Fibroblast of skin of abdomen (primary cell): Measurements from ENCODE around the gene RYR1.
"Not testable (repeated sequence)": the region's sequence is repeated elsewhere in the genome, so short reads cannot be mapped to it uniquely, and the experiment has no call there.

ENCODE experiments used
- DNase-seq: peaks from one replicate; pipeline ENCODE4 v3.0.0-alpha.2; 2013

RYR1 gene

GRCh38 chr19:38571682-38572081, 138.2 kb downstream of the RYR1 start:
- no peak for DNase-seq

GRCh38 chr19:38577826-38578225, 144.3 kb downstream of the RYR1 start:
- no peak for DNase-seq

- DNase-seq, result not testable (repeated sequence)
Observed at GRCh38 chr19:38579304-38579703, 145.8 kb downstream of the RYR1 start.

- DNase-seq, result no peak
Observed at GRCh38 chr19:38580080-38580479, 146.6 kb downstream of the RYR1 start.

- no peak for DNase-seq
Observed at GRCh38 chr19:38583219-38583984, 149.9 kb downstream of the RYR1 start.

- DNase-seq, result no peak
Observed at GRCh38 chr19:38583985-38584305, 150.5 kb downstream of the RYR1 start.

- DNase-seq, result no peak
Observed at GRCh38 chr19:38587562-38587961, 154.1 kb downstream of the RYR1 start.

GRCh38 chr19:38588041-38588440, 154.6 kb downstream of the RYR1 start:
- DNase-seq, result no peak

GRCh38 chr19:38592940-38593339, 159.4 kb downstream of the RYR1 start:
- no peak for DNase-seq

GRCh38 chr19:38596057-38596981, 162.8 kb downstream of the RYR1 start:
- DNase-seq, result no peak

- no peak for DNase-seq
Observed at GRCh38 chr19:38597075-38597474, 163.6 kb downstream of the RYR1 start.

GRCh38 chr19:38599722-38600121, 166.2 kb downstream of the RYR1 start:
- no peak for DNase-seq

GRCh38 chr19:38602856-38603255, 169.4 kb downstream of the RYR1 start:
- DNase-seq, result not testable (repeated sequence)

GRCh38 chr19:38606131-38606530, 172.6 kb downstream of the RYR1 start:
- DNase-seq, result no peak

- DNase-seq, result no peak
Observed at GRCh38 chr19:38614289-38614688, 180.8 kb downstream of the RYR1 start.

GRCh38 chr19:38615007-38615581, 181.6 kb downstream of the RYR1 start:
- no peak for DNase-seq

- no peak for DNase-seq
Observed at GRCh38 chr19:38616265-38616664, 182.8 kb downstream of the RYR1 start.

- no peak for DNase-seq
Observed at GRCh38 chr19:38617283-38617763, 183.8 kb downstream of the RYR1 start.

- no peak for DNase-seq
Observed at GRCh38 chr19:38617764-38618589, 184.5 kb downstream of the RYR1 start, which contains the start of gene MAP4K1. Gene MAP4K1, minus strand, starts transcription at chr19:38617953. Its CDS starts 58 bp downstream, at chr19:38617895.

- DNase-seq, result peak; percentile 98
Observed at GRCh38 chr19:38618590-38619360, 185.3 kb downstream of the RYR1 start, which contains the start of gene EIF3K. Gene EIF3K, plus strand, starts transcription at chr19:38619188. Its CDS starts 81 bp downstream, at chr19:38619269.
